G401 (cell line): Measurements from ENCODE around the gene PRKAG3. TPM values are rescaled to one million over a fixed set of nuclear protein-coding genes. Genes with fewer than 3 reads are reported as not detected.

Experiments
- DNase-seq: peaks from one replicate; pipeline ENCODE4 v3.0.0-alpha.2; 2015; ENCODE audit warnings: low spot score
- in situ Hi-C: cut with HindIII; loops from 2 replicates; pipeline ENCODE4 v1.10.0; 2016; ENCODE audit warnings: low sequenced_read_pairs, mixed read lengths
- total RNA-seq: library from RNA; depleted of rRNA; stranded (reverse); fragments of >200 nt; shearing (Covaris generic); gene quantifications from 2 replicates; pipeline ENCODE4 v1.2.3, GENCODE V29; 2014

The PRKAG3 gene
- total RNA-seq, 1 experiment from 2014 or later: not detected

DNA sequence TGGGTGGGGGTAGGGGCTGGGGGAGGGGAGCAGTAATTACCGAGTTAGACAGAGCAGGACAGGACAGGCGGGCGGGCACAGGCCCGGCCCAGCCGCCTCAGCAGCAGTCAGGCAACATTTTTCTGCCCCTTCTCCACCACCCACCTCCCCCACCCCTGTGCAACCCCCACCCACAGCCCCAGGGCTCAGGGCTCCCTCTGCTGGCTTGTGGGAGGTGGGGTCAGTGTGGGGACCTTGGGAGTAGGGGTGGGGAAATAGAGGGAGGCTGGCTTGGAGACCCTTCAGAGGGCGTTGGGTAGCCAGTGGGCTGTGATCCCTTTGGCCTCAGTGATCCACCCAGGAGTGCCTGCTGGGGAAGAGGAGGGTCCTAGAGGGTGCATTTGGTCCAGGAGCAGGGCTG lies 34.4 kb upstream of the PRKAG3 start:
- in situ Hi-C loops: no loop called here
- DNase-seq: no peak

DNA sequence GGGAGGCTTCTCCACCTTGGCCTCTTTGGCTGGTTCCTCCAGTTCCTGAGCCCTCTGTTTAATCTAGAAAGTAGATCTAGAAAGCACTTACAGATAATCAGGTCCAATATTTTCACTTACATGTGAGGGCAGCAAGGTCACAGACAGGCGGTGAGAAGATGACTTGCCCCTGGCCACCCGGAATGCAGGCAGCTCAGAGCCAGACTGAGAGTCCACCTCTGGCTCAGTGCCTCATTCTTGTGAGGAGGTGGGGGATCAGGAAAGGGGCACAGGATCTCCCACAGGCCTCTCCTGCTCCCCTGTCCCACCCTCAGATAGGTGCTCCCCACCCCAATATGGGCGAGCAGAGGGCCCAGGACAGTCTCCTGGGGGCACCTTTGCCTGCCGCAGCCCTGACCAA lies 33.8 kb upstream of the PRKAG3 start:
- in situ Hi-C loops: no loop called here

DNA sequence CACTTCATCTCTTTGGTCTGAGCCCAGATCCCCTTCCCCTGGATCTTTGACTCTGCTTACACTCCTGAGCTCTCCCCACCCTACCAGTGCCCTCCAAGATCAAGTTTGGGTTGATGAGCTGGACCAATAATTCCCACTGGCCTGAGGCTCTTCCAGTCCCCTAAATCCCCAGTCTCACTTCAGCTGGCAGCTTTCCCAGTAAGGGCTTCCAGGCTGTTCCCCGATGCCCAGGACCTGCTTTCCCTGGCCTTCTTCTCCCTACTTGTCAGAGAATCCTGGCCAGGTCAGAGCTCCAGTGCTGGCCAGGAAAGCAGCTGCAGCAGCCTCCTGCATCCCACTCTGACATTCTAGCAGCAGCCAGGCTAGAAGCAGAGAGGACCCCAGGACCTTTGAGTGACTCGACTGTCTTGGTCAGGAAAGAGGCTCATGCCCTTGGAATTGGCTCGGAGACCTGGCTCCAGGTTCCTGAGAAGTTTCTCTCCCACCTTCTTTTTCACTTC lies 31.5 kb upstream of the PRKAG3 start:
- DNase-seq: no peak
- in situ Hi-C loops: no loop called here

More for the DNA sequence above, 33.8 kb upstream of the PRKAG3 start:
- DNase-seq: no peak

- in situ Hi-C loops: no loop called here
- DNase-seq: no peak
Observed at GRCh38 chr2:218861645-218862318, 30.2 kb upstream of the PRKAG3 start.

GRCh38 chr2:218860950-218861381 lies 29.4 kb upstream of the PRKAG3 start:
- in situ Hi-C loops: no loop called here
- peak; percentile 38 for DNase-seq

- in situ Hi-C loops: no loop called here
- no peak for DNase-seq
Observed at GRCh38 chr2:218859988-218860831, 28.6 kb upstream of the PRKAG3 start.

GRCh38 chr2:218859556-218859987 lies 28.0 kb upstream of the PRKAG3 start, which contains the start of gene WNT6:
Gene WNT6 (plus strand): TSS chr2:218859805. CDS start chr2:218860038, 233 bp downstream.
- DNase-seq: no peak
- in situ Hi-C loops: no loop called here

DNA sequence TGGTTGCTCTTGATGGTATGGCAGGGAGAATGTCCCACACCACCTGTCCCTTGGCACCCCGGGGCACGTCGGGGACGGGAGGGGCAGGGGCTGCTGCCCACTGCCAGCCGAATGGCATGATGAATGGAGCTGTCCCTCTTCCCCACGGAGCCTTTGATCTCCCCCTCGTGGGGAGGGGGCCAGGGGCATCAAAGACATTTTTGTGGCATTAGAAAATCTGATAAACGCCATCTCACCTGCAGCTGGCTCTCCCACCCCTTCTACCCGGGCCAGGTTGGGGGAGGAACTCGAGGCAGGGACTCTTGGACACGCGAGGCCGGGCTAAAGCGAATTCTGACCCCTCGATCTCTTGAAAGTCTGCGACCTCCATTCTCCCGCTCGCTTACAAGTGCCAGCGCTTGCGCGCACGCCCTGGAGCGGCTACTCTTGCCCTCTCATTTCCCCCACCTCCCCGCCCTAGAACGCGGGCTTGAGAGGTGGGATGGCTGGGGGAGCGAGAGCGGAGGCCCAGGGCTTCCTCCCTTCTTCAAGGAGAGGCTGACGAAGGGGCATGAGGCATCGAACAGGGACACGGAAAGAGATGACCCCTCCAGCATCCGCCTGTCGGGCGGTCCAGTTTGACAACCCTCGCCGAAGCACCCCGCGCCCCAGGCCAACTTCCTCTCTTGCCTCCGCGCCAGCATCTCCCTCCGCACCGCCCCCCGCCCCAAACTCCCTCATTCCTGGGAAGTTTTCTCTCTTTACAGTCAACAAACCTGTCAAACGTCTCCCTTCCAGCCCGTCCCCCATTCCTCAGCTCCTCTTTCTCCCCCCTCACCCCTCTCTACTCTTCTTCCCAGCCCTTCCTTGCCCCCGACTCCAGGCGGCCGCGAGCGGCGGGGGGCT lies 27.3 kb upstream of the PRKAG3 start:
- in situ Hi-C loops: no loop called here
- no peak for DNase-seq

GRCh38 chr2:218858138-218858445 lies 26.5 kb upstream of the PRKAG3 start:
- in situ Hi-C loops: no loop called here
- DNase-seq: no peak

DNA sequence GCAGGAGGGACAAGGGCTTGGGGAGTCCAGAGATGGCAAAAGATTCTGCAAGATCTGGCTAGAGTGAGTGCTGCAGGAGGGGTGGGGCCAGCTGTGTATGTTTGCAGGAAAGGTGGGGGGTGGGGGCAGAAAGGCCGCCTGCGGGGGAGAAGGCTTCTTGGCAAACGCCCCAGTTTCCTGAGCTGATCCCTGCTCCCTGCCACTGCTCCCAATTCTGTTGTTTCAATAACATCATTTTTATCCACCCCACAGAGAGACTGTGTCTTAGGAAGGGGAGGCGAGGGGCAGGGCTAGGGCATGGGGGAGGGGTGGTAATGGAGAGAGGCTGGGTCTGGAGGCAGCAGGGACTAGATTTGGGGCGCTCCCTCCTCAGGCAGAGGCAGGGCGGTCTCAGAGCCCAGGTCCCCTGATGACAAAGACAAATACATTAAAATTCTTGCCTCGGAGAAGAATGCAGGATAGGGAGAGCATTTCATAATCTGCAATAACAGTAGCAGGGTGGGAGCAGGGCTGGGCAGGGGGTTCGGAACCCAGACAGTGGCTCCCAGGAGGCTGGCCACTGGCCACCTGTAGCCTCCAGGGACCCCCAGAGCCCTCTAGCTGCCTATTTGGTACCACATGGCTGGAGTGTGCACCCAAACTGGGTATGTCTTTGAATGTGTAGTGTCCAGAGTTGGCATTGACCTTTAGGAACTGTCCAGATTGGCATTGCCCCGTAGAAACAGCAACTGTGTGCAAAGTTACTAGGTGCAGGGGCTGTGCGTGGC lies 26.0 kb upstream of the PRKAG3 start:
- in situ Hi-C loops: no loop called here
- no peak for DNase-seq

DNA sequence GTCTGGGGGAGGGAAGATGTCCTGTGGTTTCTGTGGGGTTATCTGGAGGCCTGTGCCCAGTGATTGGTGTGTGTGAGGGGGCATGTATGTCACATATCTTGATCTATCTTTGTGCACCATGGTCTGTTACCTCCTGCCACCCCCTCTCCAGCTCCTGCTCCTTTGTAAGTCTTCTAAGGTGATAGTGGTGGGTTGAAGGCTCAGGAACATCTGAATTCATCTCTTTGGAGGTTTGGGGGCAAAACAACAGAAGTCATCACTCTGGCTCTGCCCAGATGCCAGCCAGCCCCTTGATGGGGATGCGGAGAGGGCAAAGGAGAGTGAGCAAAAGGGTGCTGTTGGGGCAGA lies 25.3 kb upstream of the PRKAG3 start:
- DNase-seq: no peak
- in situ Hi-C loops: no loop called here

- in situ Hi-C loops: no loop called here
- DNase-seq: no peak
Observed at GRCh38 chr2:218856167-218856895, 24.7 kb upstream of the PRKAG3 start.

GRCh38 chr2:218855305-218856166 lies 23.9 kb upstream of the PRKAG3 start:
- no peak for DNase-seq
- in situ Hi-C loops: no loop called here

GRCh38 chr2:218854860-218855259 lies 23.3 kb upstream of the PRKAG3 start:
- no peak for DNase-seq
- in situ Hi-C loops: no loop called here

- DNase-seq: no peak
- in situ Hi-C loops: no loop called here
Observed at GRCh38 chr2:218853766-218854165, 22.2 kb upstream of the PRKAG3 start.

DNA sequence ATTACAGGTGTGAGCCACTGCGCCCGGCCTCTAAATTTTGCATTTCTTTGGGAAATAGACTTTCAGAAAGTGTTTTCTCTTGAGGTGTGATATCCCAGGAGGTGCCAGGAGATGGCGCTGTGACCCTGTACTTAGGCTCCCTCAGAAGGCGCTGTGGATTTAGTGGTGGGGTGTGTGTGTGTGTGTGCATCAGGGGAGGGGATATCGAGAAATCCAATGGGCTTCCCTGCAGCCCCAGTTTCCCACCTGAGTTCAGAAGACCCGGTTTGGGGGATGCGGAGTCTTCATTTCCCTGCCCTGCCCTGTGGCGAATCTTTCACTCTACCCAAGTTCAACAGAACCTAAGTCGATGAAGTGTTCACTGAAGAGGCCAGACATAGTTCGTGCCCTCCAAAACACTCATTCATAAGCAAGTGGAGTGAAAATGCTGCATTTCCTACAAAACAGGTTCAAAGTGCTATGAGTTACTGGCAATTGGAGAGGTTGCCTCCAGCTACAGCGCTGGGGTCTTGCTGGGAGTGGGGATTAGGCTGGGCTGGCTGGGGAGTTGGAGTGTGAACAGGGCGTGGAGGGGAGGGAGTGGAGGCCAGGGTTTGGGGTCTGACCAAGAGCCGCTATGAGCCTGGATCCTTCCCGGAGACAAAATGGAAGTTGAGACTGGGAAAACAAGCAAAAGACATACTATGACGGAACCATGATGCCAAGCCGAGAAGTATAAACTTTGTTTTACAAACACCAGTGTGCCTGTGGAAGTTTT lies 21.5 kb upstream of the PRKAG3 start:
- in situ Hi-C loops: no loop called here
- peak; percentile 27 for DNase-seq

- DNase-seq: no peak
- in situ Hi-C loops: no loop called here
Observed at GRCh38 chr2:218851286-218851685, 19.7 kb upstream of the PRKAG3 start.
